WERI-Rb-1 (cell line): ENCODE data around the gene CHCHD6.
A peak's percentile ranks its signal among the peaks of the same experiment; 100 is the strongest.

Experiments used
- DNase-seq: peaks from one replicate; pipeline ENCODE4 v3.0.0-alpha.2; 2020
- H3K27ac ChIP-seq: fragments of 250-450 bp; sonication (Bioruptor Pico); 2 replicates; pipeline ENCODE4 v1.5.1; 2020; ENCODE audit warnings: mild to moderate bottlenecking, moderate library complexity
- H3K27me3 ChIP-seq: fragments of 250-450 bp; sonication (Bioruptor Pico); 2 replicates; pipeline ENCODE4 v1.5.1; 2021; ENCODE audit warnings: mild to moderate bottlenecking, low read depth, moderate library complexity; ENCODE audit not compliant: insufficient read depth, severe bottlenecking
- H3K36me3 ChIP-seq: fragments of 250-450 bp; sonication (Bioruptor Pico); 2 replicates; pipeline ENCODE4 v1.5.1; 2020; ENCODE audit warnings: mild to moderate bottlenecking, moderate library complexity
- H3K4me3 ChIP-seq: 2 replicates; pipeline ENCODE4 v1.5.1; 2011; ENCODE audit warnings: low read depth, mild to moderate bottlenecking, control low read depth, low read length
- H3K9me3 ChIP-seq: fragments of 250-450 bp; sonication (Bioruptor Pico); 2 replicates; pipeline ENCODE4 v1.5.1; 2021; ENCODE audit warnings: mild to moderate bottlenecking, moderate library complexity; ENCODE audit not compliant: severe bottlenecking
- TF ChIP-seq, protein P1 (sequence below): IDR thresholded peaks from 2 replicates; pipeline ENCODE4 v1.5.1; 2011; ENCODE audit warnings: low read depth, mild to moderate bottlenecking, control low read depth, inconsistent platforms, low read length

Gene CHCHD6

DNA sequence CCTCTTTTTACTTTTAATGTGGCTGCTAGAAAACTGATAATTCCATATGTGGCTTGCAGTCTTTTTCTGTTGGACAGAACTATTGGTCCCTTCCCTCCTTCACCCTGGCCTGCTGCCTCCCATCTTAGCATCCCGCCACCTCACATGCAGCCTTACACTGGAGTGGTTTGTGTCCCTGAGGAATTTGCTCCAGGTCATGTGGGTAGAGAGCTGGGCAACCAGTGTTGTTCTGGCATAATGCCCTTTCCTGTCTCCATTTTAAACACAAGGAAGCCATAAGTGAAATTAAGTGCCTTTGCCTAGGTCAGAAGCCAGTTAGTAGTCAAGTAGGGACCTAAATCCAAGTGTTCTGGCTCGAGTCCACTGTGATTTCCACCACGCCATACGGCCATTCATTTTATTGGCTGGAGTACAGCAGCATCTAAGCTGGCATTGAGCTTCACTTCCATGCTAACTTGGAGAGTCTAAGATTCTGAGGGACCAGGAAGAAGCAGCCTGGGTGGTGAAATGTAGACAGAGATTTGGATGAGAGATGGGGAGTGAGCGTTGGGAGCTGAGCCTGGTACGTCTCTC, 232.9 kb downstream of the CHCHD6 start:
- Histone ChIP-seq H3K9me3 (no peaks in the 10 kb centered on the region), H3K4me3 (no peak overlapping the region), H3K27me3 (no peaks in the 10 kb centered on the region), H3K36me3 (no peaks in the 10 kb centered on the region), H3K27ac (no peak overlapping the region)
- TF ChIP-seq, protein P1, sequence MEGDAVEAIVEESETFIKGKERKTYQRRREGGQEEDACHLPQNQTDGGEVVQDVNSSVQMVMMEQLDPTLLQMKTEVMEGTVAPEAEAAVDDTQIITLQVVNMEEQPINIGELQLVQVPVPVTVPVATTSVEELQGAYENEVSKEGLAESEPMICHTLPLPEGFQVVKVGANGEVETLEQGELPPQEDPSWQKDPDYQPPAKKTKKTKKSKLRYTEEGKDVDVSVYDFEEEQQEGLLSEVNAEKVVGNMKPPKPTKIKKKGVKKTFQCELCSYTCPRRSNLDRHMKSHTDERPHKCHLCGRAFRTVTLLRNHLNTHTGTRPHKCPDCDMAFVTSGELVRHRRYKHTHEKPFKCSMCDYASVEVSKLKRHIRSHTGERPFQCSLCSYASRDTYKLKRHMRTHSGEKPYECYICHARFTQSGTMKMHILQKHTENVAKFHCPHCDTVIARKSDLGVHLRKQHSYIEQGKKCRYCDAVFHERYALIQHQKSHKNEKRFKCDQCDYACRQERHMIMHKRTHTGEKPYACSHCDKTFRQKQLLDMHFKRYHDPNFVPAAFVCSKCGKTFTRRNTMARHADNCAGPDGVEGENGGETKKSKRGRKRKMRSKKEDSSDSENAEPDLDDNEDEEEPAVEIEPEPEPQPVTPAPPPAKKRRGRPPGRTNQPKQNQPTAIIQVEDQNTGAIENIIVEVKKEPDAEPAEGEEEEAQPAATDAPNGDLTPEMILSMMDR: no peak
- no peak for DNase-seq

DNA sequence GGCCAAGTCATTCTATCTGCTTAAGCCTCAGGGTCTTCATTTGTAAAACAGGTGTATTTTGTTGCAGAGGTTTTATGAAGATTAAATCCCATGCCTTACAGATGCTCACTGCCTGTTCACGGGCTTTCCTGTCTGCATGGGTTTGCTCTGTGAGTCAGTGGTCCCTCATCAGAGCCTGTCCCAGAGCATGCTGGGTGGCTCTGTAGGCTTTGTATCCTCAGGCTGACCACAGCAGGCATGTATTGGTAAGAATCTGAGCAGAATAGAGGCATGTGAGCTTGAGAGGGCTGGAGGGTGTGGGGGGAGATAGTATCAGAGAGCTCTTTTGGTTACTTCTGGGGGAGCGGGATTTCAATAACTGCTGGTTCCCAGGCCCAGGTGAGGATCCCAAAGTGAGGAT, 233.5 kb downstream of the CHCHD6 start:
- no peak overlapping the region for H3K27ac ChIP-seq
- no peaks in the 10 kb centered on the region for H3K27me3 ChIP-seq
- no peak overlapping the region for H3K4me3 ChIP-seq
- no peak for DNase-seq
- H3K36me3 ChIP-seq: no peaks in the 10 kb centered on the region
- TF ChIP-seq, protein P1: no peak
- H3K9me3 ChIP-seq: no peaks in the 10 kb centered on the region

- H3K4me3 ChIP-seq: no peak overlapping the region
- no peaks in the 10 kb centered on the region for H3K27me3 ChIP-seq
Observed at GRCh38 chr3:126937973-126938372, 233.9 kb downstream of the CHCHD6 start.

GRCh38 chr3:126938520-126939337, 234.7 kb downstream of the CHCHD6 start:
- TF ChIP-seq, protein P1: no peak
- Histone ChIP-seq H3K27me3 (no peaks in the 10 kb centered on the region), H3K36me3 (no peaks in the 10 kb centered on the region), H3K4me3 (no peak overlapping the region), H3K27ac (no peak overlapping the region), H3K9me3 (no peaks in the 10 kb centered on the region)
- DNase-seq: no peak

More at GRCh38 chr3:126937973-126938372, 233.9 kb downstream of the CHCHD6 start:
- Histone ChIP-seq H3K9me3 (no peaks in the 10 kb centered on the region), H3K27ac (no peak overlapping the region), H3K36me3 (no peaks in the 10 kb centered on the region)
- TF ChIP-seq, protein P1: no peak
- DNase-seq: no peak

GRCh38 chr3:126939338-126939718, 235.3 kb downstream of the CHCHD6 start:
- Histone ChIP-seq H3K27me3 (no peaks in the 10 kb centered on the region), H3K4me3 (no peak overlapping the region), H3K9me3 (no peaks in the 10 kb centered on the region), H3K36me3 (no peaks in the 10 kb centered on the region), H3K27ac (no peak overlapping the region)
- TF ChIP-seq, protein P1: peak; percentile 59
- DNase-seq: no peak
